ENCODE results near the gene OTUD5. TPM values are rescaled to one million over a fixed set of nuclear protein-coding genes. Genes with fewer than 3 reads are reported as not detected.

The OTUD5 gene, protein sequence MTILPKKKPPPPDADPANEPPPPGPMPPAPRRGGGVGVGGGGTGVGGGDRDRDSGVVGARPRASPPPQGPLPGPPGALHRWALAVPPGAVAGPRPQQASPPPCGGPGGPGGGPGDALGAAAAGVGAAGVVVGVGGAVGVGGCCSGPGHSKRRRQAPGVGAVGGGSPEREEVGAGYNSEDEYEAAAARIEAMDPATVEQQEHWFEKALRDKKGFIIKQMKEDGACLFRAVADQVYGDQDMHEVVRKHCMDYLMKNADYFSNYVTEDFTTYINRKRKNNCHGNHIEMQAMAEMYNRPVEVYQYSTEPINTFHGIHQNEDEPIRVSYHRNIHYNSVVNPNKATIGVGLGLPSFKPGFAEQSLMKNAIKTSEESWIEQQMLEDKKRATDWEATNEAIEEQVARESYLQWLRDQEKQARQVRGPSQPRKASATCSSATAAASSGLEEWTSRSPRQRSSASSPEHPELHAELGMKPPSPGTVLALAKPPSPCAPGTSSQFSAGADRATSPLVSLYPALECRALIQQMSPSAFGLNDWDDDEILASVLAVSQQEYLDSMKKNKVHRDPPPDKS
- 48.8 TPM for total RNA-seq (ENCODE audit: unreplicated experiment)
- long read RNA-seq, partial matches to known transcripts, result 0 of 4 reads
- long read RNA-seq, other reads (novel, unspliced or antisense), result 4 of 4 reads

DNA sequence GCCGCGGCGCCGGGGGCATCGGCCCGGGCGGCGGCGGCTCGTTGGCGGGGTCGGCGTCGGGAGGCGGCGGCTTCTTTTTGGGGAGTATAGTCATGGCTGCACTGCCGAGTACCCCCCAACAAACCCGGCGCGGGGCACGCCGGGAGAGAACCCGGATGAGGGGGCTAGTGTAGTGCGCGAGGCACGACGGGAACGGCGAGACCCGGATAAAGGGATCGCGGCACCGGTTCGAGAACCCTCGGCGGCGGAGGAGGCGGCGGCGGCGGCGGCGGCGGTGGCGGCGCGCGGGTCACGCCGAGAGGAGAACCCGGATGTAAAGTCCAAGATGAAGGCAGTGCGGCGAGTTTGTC is at the start of gene OTUD5:
Gene OTUD5, minus strand, starts transcription at position 131 of the 350 bp plus-strand sequence. Its CDS starts 37 bp downstream, at position 94.
- Mint-ChIP-seq H3K36me3 (ENCODE audit: low read depth, unreplicated experiment) (no peaks in the 10 kb centered on the region), H3K4me3 (ENCODE audit: unreplicated experiment) (peak within 1 kb of the TSS; percentile 99), H3K4me1 (ENCODE audit: unreplicated experiment) (peaks cover 8% of the 10 kb centered on the region), H3K27me3 (ENCODE audit: unreplicated experiment) (peaks cover 7% of the 10 kb centered on the region), H3K27ac (ENCODE audit: unreplicated experiment) (peak within 1 kb of the TSS; percentile 100), H3K9me3 (ENCODE audit: unreplicated experiment) (no peaks in the 10 kb centered on the region)
- peak; percentile 39 for DNase-seq (ENCODE audit: low spot score)
- TF ChIP-seq, protein P1, sequence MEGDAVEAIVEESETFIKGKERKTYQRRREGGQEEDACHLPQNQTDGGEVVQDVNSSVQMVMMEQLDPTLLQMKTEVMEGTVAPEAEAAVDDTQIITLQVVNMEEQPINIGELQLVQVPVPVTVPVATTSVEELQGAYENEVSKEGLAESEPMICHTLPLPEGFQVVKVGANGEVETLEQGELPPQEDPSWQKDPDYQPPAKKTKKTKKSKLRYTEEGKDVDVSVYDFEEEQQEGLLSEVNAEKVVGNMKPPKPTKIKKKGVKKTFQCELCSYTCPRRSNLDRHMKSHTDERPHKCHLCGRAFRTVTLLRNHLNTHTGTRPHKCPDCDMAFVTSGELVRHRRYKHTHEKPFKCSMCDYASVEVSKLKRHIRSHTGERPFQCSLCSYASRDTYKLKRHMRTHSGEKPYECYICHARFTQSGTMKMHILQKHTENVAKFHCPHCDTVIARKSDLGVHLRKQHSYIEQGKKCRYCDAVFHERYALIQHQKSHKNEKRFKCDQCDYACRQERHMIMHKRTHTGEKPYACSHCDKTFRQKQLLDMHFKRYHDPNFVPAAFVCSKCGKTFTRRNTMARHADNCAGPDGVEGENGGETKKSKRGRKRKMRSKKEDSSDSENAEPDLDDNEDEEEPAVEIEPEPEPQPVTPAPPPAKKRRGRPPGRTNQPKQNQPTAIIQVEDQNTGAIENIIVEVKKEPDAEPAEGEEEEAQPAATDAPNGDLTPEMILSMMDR (IDR thresholded peaks at IDR 0.05; ENCODE audit: unreplicated experiment), result no peak

DNA sequence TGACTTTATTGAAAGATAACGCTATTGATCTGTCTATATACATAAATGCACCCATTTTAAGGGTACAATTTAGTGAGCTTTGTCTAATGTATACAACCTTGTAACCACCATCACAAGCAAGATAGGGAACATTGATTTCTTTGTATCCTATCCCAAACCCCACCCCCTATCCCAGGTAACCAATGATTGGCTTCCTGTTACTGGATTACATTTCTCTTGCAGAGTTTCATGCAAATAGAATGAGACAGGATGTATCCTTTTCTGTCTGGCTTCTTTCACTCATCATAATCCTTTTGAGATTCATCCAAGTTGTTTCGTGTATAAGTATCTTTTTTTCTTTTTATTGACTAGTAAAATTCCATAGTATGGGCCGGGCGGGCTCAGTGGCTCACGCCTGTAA is 46.3 kb upstream of the OTUD5 start:
- TF ChIP-seq, protein P1 (IDR thresholded peaks at IDR 0.05; ENCODE audit: unreplicated experiment), result no peak
- H3K9me3 Mint-ChIP-seq (ENCODE audit: unreplicated experiment), result no peaks in the 10 kb centered on the region
- peaks cover 6% of the 10 kb centered on the region for H3K27me3 Mint-ChIP-seq (ENCODE audit: unreplicated experiment)
- peaks cover 14% of the 10 kb centered on the region for H3K4me1 Mint-ChIP-seq (ENCODE audit: unreplicated experiment)
- peaks cover 2% of the 10 kb centered on the region for H3K36me3 Mint-ChIP-seq (ENCODE audit: low read depth, unreplicated experiment)
- DNase-seq (ENCODE audit: low spot score), result no peak
- H3K4me3 Mint-ChIP-seq (ENCODE audit: unreplicated experiment), result no peak overlapping the region
- no peak overlapping the region for H3K27ac Mint-ChIP-seq (ENCODE audit: unreplicated experiment)

DNA sequence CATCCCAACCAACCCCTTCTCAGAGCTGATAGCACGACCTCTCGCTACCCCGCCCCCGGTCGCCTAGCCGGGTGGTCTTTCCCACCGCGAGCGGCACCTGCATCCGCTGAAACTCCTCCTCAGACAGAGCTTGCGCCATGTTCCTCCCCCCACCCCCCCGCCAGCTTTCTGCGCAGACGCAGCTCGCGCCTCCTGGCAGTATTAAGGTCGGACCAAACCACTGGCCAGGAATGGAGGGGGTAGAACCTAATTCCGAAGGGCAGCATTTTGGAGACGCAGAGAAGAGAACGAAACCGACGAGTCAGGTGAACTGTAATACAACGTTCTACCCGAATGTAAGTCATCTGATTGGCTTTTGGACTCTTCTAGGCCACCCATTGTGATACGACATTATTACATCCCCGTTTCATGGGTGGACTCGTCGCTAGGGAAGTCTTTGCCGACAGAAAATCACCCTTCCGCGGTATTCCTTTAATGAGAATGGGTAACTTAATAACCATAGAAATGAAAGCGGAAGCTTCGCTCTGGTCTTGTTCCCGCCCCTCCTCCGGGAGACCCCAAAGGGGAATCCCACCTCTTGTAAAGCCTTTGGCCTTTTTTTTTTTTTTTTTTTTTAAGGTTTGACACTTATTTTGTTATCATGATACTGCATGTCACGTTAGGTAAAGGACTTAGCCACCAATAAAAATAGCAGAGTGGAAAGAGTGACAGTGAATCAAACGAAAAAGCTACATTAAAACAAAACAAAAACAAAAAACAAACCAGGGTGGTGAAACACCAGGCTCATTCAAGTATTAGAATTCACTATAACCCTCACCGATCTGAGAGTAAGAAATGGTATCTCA is 44.9 kb upstream of the OTUD5 start, which contains the start of gene GRIPAP1:
Gene GRIPAP1, minus strand, starts transcription at position 174 of the 845 bp plus-strand sequence. Its CDS starts 35 bp downstream, at position 139.
- H3K4me1 Mint-ChIP-seq (ENCODE audit: unreplicated experiment), result peaks cover 24% of the 10 kb centered on the region
- DNase-seq (ENCODE audit: low spot score), result peak; percentile 69
- peaks cover 12% of the 10 kb centered on the region for H3K36me3 Mint-ChIP-seq (ENCODE audit: low read depth, unreplicated experiment)
- no peaks in the 10 kb centered on the region for H3K9me3 Mint-ChIP-seq (ENCODE audit: unreplicated experiment)
- TF ChIP-seq, protein P1 (IDR thresholded peaks at IDR 0.05; ENCODE audit: unreplicated experiment), result no peak
- H3K27me3 Mint-ChIP-seq (ENCODE audit: unreplicated experiment), result peaks cover 6% of the 10 kb centered on the region
- H3K4me3 Mint-ChIP-seq (ENCODE audit: unreplicated experiment), result peak within 1 kb of the TSS; percentile 97
- H3K27ac Mint-ChIP-seq (ENCODE audit: unreplicated experiment), result peak within 1 kb of the TSS; percentile 96

DNA sequence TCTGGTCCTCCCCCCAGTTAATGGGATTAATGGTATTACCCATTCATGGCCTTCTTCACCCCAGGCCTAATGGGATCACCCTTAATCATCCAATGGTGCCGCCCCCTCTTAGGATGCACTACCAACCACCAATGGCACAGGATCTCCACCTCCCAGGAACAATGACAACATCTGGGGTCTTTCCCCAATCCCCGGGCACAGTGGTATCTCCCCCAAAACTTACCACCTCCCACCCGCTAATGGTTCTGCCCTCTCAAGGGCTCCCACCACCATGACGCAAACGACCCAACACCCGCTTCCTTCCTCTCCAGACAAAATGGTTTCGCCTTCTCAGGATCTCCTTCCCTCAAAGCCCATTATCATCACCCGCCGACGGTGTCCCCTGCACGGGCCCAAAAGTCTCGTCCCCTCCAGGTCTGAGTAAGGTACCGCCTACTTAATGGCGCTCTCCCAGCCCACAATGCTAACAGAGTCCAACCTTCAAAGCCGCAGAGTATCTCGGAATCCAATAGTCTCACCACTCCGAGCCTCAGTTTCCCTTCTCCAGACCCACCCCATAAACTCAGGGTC is 44.2 kb upstream of the OTUD5 start:
- peaks cover 6% of the 10 kb centered on the region for H3K27me3 Mint-ChIP-seq (ENCODE audit: unreplicated experiment)
- H3K4me3 Mint-ChIP-seq (ENCODE audit: unreplicated experiment), result peak overlapping the region; percentile 97
- H3K27ac Mint-ChIP-seq (ENCODE audit: unreplicated experiment), result peak overlapping the region; percentile 96
- peak; percentile 3 for DNase-seq (ENCODE audit: low spot score)
- H3K9me3 Mint-ChIP-seq (ENCODE audit: unreplicated experiment), result no peaks in the 10 kb centered on the region
- TF ChIP-seq, protein P1 (IDR thresholded peaks at IDR 0.05; ENCODE audit: unreplicated experiment), result no peak
- peaks cover 19% of the 10 kb centered on the region for H3K36me3 Mint-ChIP-seq (ENCODE audit: low read depth, unreplicated experiment)
- peaks cover 27% of the 10 kb centered on the region for H3K4me1 Mint-ChIP-seq (ENCODE audit: unreplicated experiment)

Measured in endothelial cell (in vitro differentiated cells).